ENCODE data around the gene CDH22. TPM values are rescaled to one million over a fixed set of nuclear protein-coding genes. Genes with fewer than 3 reads are reported as not detected.

CDH22 gene
- total and polyA plus RNA-seq, 10 of the 15 experiments (the other 5 are each of a cell fraction or from before 2014, with no cell fraction given) = not detected

- SMC1A ChIA-PET (ENCODE audit: uncharacterized antibody, unreplicated experiment) = no interaction called here
- no peak for TF ChIP-seq STAT1 (conservative IDR thresholded peaks at IDR 0.05)
- TF ChIP-seq REST (IDR thresholded peaks at IDR 0.05; ENCODE audit: low read depth, low read length) = peak; percentile 41; the same call in 1 of the 2 replicates
- H3K36me3 ChIP-seq (ENCODE audit: control insufficient read depth in 2 of 2, insufficient read depth in 2 of 2, low read length in 1 of 2) = no peaks in the 10 kb centered on the region
- H3K9me3 ChIP-seq (replicated peaks; ENCODE audit: control insufficient read depth, insufficient read depth, low read length) = no peaks in the 10 kb centered on the region
- no peak overlapping the region for H3K4me3 ChIP-seq
- in situ Hi-C loops (cut with MboI) = no loop called here
- H3K4me2 ChIP-seq (ENCODE audit: control insufficient read depth, insufficient read depth) = no peak overlapping the region
- POLR2A ChIA-PET = no interaction called here
- no peak overlapping the region for H3K27ac ChIP-seq (ENCODE audit: control insufficient read depth, insufficient read depth)
- H4K20me1 ChIP-seq (ENCODE audit: control insufficient read depth, insufficient read depth) = no peaks in the 10 kb centered on the region
- CTCF ChIA-PET = no interaction called here
- WGBS (ENCODE audit: insufficient coverage, insufficient replicate concordance, low lambda C conversion rate, missing lambda C conversion rate) = 32% methylated on average over 49 of the region's 56 CpGs
- H3K27me3 ChIP-seq (replicated peaks in 1 of 2; ENCODE audit: control insufficient read depth in 2 of 2, insufficient read depth in 2 of 2, low read length in 1 of 2) = peaks cover 0 to 9% of the 10 kb centered on the region in 2 experiments; a peak in 3 of 4 replicates
- DNase-seq (ENCODE audit: low read depth, low spot score) (no peak), FAIRE-seq (no peak), ATAC-seq (no peak)
- H3K9ac ChIP-seq (ENCODE audit: control insufficient read depth, insufficient read depth, low read length) = no peak overlapping the region
- BruUV-seq (replicated peaks) = no TSS peak
- H2AFZ ChIP-seq (ENCODE audit: control insufficient read depth, low read depth, low read length) = no peak overlapping the region
- RAD21 ChIA-PET (ENCODE audit: unreplicated experiment) = no interaction called here
- H3K79me2 ChIP-seq (ENCODE audit: control insufficient read depth, insufficient read depth, low read length) = no peaks in the 10 kb centered on the region
- H3K4me1 ChIP-seq (ENCODE audit: control insufficient read depth, insufficient read depth, low read length) = no peaks in the 10 kb centered on the region
- intact Hi-C loops (cut with micrococcal nuclease; ENCODE audit: unreplicated experiment) = no loop called here
Measured at GRCh38 chr20:46251211-46251673, 57.1 kb downstream of the CDH22 start.

GRCh38 chr20:46250772-46251171, 57.5 kb downstream of the CDH22 start:
- H3K79me2 ChIP-seq (ENCODE audit: control insufficient read depth, insufficient read depth, low read length) = no peaks in the 10 kb centered on the region
- in situ Hi-C loops (cut with MboI) = no loop called here
- H3K27me3 ChIP-seq (replicated peaks in 1 of 2; ENCODE audit: control insufficient read depth in 2 of 2, insufficient read depth in 2 of 2, low read length in 1 of 2) = peaks cover under 1 to 9% of the 10 kb centered on the region in 2 experiments
- ChIA-PET RAD21 (ENCODE audit: unreplicated experiment) (no interaction called here), SMC1A (ENCODE audit: uncharacterized antibody, unreplicated experiment) (no interaction called here), POLR2A (no interaction called here), CTCF (no interaction called here)
- intact Hi-C loops (cut with micrococcal nuclease; ENCODE audit: unreplicated experiment) = no loop called here
- ATAC-seq (no peak), DNase-seq (ENCODE audit: low read depth, low spot score) (no peak), FAIRE-seq (no peak)
- no peaks in the 10 kb centered on the region for H3K9me3 ChIP-seq (replicated peaks; ENCODE audit: control insufficient read depth, insufficient read depth, low read length)
- WGBS (ENCODE audit: insufficient coverage, insufficient replicate concordance, low lambda C conversion rate, missing lambda C conversion rate) = 4% methylated on average over 19 of the region's 19 CpGs
- no peak overlapping the region for H3K4me2 ChIP-seq (ENCODE audit: control insufficient read depth, insufficient read depth)
- no peak overlapping the region for H3K27ac ChIP-seq (ENCODE audit: control insufficient read depth, insufficient read depth)
- no peaks in the 10 kb centered on the region for H4K20me1 ChIP-seq (ENCODE audit: control insufficient read depth, insufficient read depth)
- no peaks in the 10 kb centered on the region for H3K36me3 ChIP-seq (ENCODE audit: control insufficient read depth in 2 of 2, insufficient read depth in 2 of 2, low read length in 1 of 2)
- no peak overlapping the region for H2AFZ ChIP-seq (ENCODE audit: control insufficient read depth, low read depth, low read length)
- no peak for TF ChIP-seq RAD51 (IDR thresholded peaks at IDR 0.05)
- TF ChIP-seq POLR2A (IDR thresholded peaks at IDR 0.05; ENCODE audit: low read depth, low read length) = no peak
- TF ChIP-seq WRNIP1 (IDR thresholded peaks at IDR 0.05; ENCODE audit: borderline replicate concordance, low read depth, low read length) = no peak
- TF ChIP-seq PKNOX1 (IDR thresholded peaks at IDR 0.05) = no peak
- TF ChIP-seq MYC (IDR thresholded peaks at IDR 0.05; ENCODE audit: insufficient read depth, insufficient read length, insufficient replicate concordance, low read length, severe bottlenecking) = no peak
- TF ChIP-seq MXI1 (IDR thresholded peaks at IDR 0.05; ENCODE audit: low read depth, low read length) = no peak
- TF ChIP-seq NBN (IDR thresholded peaks at IDR 0.05) = no peak
- no peak for TF ChIP-seq RCOR1 (conservative IDR thresholded peaks at IDR 0.05; ENCODE audit: low read depth, low read length)
- no peak for TF ChIP-seq BCL11A (IDR thresholded peaks at IDR 0.05; ENCODE audit: low read depth, low read length)
- no peak for TF ChIP-seq NFYA (IDR thresholded peaks at IDR 0.05; ENCODE audit: borderline replicate concordance, low read depth, low read length)
- TF ChIP-seq SREBF2 (IDR thresholded peaks at IDR 0.05; ENCODE audit: low read length) = no peak
- no peak for TF ChIP-seq NFXL1 (IDR thresholded peaks at IDR 0.05; ENCODE audit: borderline replicate concordance)
- TF ChIP-seq IKZF1 (conservative IDR thresholded peaks at IDR 0.05) = no peak
- no peak for TF ChIP-seq POLR2AphosphoS5 (IDR thresholded peaks at IDR 0.05; ENCODE audit: low read length)
- no peak for TF ChIP-seq ESRRA (IDR thresholded peaks at IDR 0.05; ENCODE audit: low read length)
- no TSS peak for BruUV-seq (replicated peaks)
- H3K9ac ChIP-seq (ENCODE audit: control insufficient read depth, insufficient read depth, low read length) = no peak overlapping the region
- no peak overlapping the region for H3K4me3 ChIP-seq
- H3K4me1 ChIP-seq (ENCODE audit: control insufficient read depth, insufficient read depth, low read length) = no peaks in the 10 kb centered on the region

Measured in GM12878 (cell line).